Stimulated activated CD8-positive, alpha-beta memory T cell treated with anti-CD3 and anti-CD28 coated beads, Interleukin-7, amount 100 ng/mL, for 1 hour (primary cell): ENCODE results near the gene KCNJ1.
A peak's percentile ranks its signal among the peaks of the same experiment; 100 is the strongest.

ENCODE experiments used
- DNase-seq, 2 donors: peaks; one replicate each; pipeline ENCODE4 v3.0.0-alpha.2; 2020; ENCODE audit warnings: low read depth in 2 of 2

Gene KCNJ1

GRCh38 chr11:128901653-128902514, 34.8 kb upstream of the KCNJ1 start:
- no peak for DNase-seq

- no peak for DNase-seq
Observed at GRCh38 chr11:128900468-128900867, 33.4 kb upstream of the KCNJ1 start.

- DNase-seq: no peak
Observed at GRCh38 chr11:128898580-128899344, 31.7 kb upstream of the KCNJ1 start.

- no peak for DNase-seq
Observed at GRCh38 chr11:128897826-128898225, 30.7 kb upstream of the KCNJ1 start.

- no peak for DNase-seq
Observed at GRCh38 chr11:128896356-128896755, 29.3 kb upstream of the KCNJ1 start.

GRCh38 chr11:128895526-128895925, 28.4 kb upstream of the KCNJ1 start:
- no peak for DNase-seq

- no peak for DNase-seq
Observed at GRCh38 chr11:128894685-128895084, 27.6 kb upstream of the KCNJ1 start.

- no peak for DNase-seq
Observed at GRCh38 chr11:128894286-128894681, 27.2 kb upstream of the KCNJ1 start.

GRCh38 chr11:128893578-128894285, 26.6 kb upstream of the KCNJ1 start:
- DNase-seq: no peak

- no peak for DNase-seq
Observed at GRCh38 chr11:128892866-128893565, 25.9 kb upstream of the KCNJ1 start.

- no peak for DNase-seq
Observed at GRCh38 chr11:128891913-128892398, 24.9 kb upstream of the KCNJ1 start.

GRCh38 chr11:128890543-128891368, 23.7 kb upstream of the KCNJ1 start, which contains the start of gene KCNJ5:
Gene KCNJ5, plus strand, starts transcription at chr11:128891356. Its CDS starts 19,918 bp downstream, at chr11:128911274.
- no peak for DNase-seq

GRCh38 chr11:128890216-128890542, 23.1 kb upstream of the KCNJ1 start:
- no peak for DNase-seq

- DNase-seq: no peak
Observed at GRCh38 chr11:128889657-128890213, 22.6 kb upstream of the KCNJ1 start.

- DNase-seq: no peak
Observed at GRCh38 chr11:128888034-128888985, 21.2 kb upstream of the KCNJ1 start.

- DNase-seq: no peak
Observed at GRCh38 chr11:128886406-128887124, 19.5 kb upstream of the KCNJ1 start.

- DNase-seq: peak in 1 of 2 donors; percentile 18
Observed at GRCh38 chr11:128884703-128885338, 17.7 kb upstream of the KCNJ1 start.

GRCh38 chr11:128884054-128884453, 17.0 kb upstream of the KCNJ1 start:
- no peak for DNase-seq
